Heart right ventricle (tissue), 16 donors: ENCODE data around the gene FKBP4. TPM values are rescaled to one million over a fixed set of nuclear protein-coding genes. Genes with fewer than 3 reads are reported as not detected.
A peak's percentile ranks its signal among the peaks of the same experiment; 100 is the strongest.

ENCODE experiments used
- ATAC-seq, 8 donors: fragments of 200-7000 bp; cut with Tn5 transposase; one replicate each; pipeline ENCODE4 v1.9.1; 2020; ENCODE audit warnings: mild to moderate bottlenecking in 8 of 8, moderate library complexity in 8 of 8, moderate number of reproducible peaks in 1 of 8
- DNase-seq, 2 donors: peaks; one replicate each; pipeline ENCODE4 v3.0.0-alpha.2; 2020
- H3K27ac ChIP-seq, 10 donors: fragments of 200-600 bp; sonication (generic) in 2 of 10; one replicate each; pipeline versions ENCODE4 v1.5.0 to v1.8.0; 2020 to 2022; ENCODE audit warnings: mild to moderate bottlenecking in 3 of 10
- H3K27me3 ChIP-seq, 7 donors: fragments of 200-600 bp; one replicate each; pipeline ENCODE4 v1.8.0; 2021 to 2022; ENCODE audit warnings: mild to moderate bottlenecking in 2 of 7
- H3K36me3 ChIP-seq, 9 donors: fragments of 200-600 bp; sonication (generic) in 1 of 9; one replicate each; pipeline versions ENCODE4 v1.5.0 to v1.8.0; 2020 to 2022; ENCODE audit warnings: mild to moderate bottlenecking in 2 of 9
- H3K4me1 ChIP-seq, 9 donors: fragments of 200-600 bp; sonication (generic) in 1 of 9; one replicate each; pipeline versions ENCODE4 v1.5.0 to v1.8.0; 2020 to 2022; ENCODE audit warnings: mild to moderate bottlenecking in 4 of 9
- H3K4me3 ChIP-seq, 10 donors: fragments of 200-600 bp; sonication (generic) in 2 of 10; one replicate each; pipeline versions ENCODE4 v1.5.0 to v1.8.0; 2020 to 2022; ENCODE audit warnings: mild to moderate bottlenecking in 7 of 10, moderate library complexity in 2 of 10
- H3K9me3 ChIP-seq, 11 donors: fragments of 200-600 bp in 10 of 11; sonication (generic) in 2 of 11; one replicate each; pipeline versions ENCODE4 v1.5.0 to v1.8.0; 2013 to 2022; ENCODE audit warnings: mild to moderate bottlenecking in 2 of 11, control low read depth in 1 of 11, moderate library complexity in 1 of 11
- CTCF ChIP-seq, 9 donors: fragments of 200-600 bp; sonication (generic) in 2 of 9; IDR thresholded peaks; one replicate each; pipeline versions ENCODE4 v1.5.0 to v1.8.0; 2021 to 2022; ENCODE audit warnings: antibody characterized with exemption in 9 of 9, mild to moderate bottlenecking in 5 of 9, moderate library complexity in 1 of 9
- WGBS, 2 donors: extraction: QIAGEN DNeasy Blood & Tissue Kit; methylation state at CpG; one replicate each; pipeline ENCODE4 v1.1.7; 2013; ENCODE audit warnings: inconsistent platforms in 1 of 2; 5-methylcytosine and 5-hydroxymethylcytosine counted together
- intact Hi-C, 10 donors: fragments of 100-400 bp; cut with DNase I; formaldehyde crosslinking; loops; one replicate each; pipeline versions ENCODE4 v1.11.1 to v1.14.2; 2022
- polyA plus RNA-seq, 2 donors: library from polyadenylated mRNA; stranded (reverse); fragments of 200-250 nt; gene quantifications; one replicate each; pipeline ENCODE4 v1.2.3, GENCODE V29; 2013
- total RNA-seq, 10 donors: library from RNA; stranded (reverse); fragmentation: NEBNext Ultra II Directional in 3 of 10; extraction: Animal tissue kit (Norgen Biotek cat#: 25700) in 3 of 10; gene quantifications; one replicate each; pipeline versions ENCODE4 v1.2.1 to v1.2.4, GENCODE V29; 2021 to 2023
- donor health status: Arrhythmogenic right ventricular cardiomyopathy.
- donor health status: ischemic (EF 13 %, LVEDD 7.1; RV severe dilation, severe dysfunction).
- donor health status: healthy with polysubstance abuse.
- donor health status: DM: no; HTN: yes; CAD: no.
- donor health status: DM: no; HTN: no; CAD: no.
- donor health status: ischemic (EF 25% LVEDD 6.9; RV normal size, moderate dysfunction).
- donor health status: ischemic (EF 25% LVEDD 5.7; RV mildly dilated, moderate dysfunction).
- donor health status: healthy.
- donor health status: DM: yes; HTN: yes; CAD: no.
- donor health status: Ischemic cardiomyopathy.
- donor health status: ischemic (EF 35%, LVEDD 5.7; RV mildly dilated, moderate dysfunction).
- donor health status: nonischemic (EF 11% LVEDD 7.7; RV severe dilation, severe dysfunction).
- donor health status: DM: yes; HTN: yes; CAD: no.
- donor health status: PGD.
- donor health status: ischemic (EF 29% LVEDD 5.4; RV normal size, mild dysfunction).
- donor health status: nonischemic (EF 23%, LVEDD 6.1; RV moderate dilation, normal function).

FKBP4 gene
- total and polyA plus RNA-seq, 12 donors, result 18.7 to 65.8 (median 49.1) TPM

DNA sequence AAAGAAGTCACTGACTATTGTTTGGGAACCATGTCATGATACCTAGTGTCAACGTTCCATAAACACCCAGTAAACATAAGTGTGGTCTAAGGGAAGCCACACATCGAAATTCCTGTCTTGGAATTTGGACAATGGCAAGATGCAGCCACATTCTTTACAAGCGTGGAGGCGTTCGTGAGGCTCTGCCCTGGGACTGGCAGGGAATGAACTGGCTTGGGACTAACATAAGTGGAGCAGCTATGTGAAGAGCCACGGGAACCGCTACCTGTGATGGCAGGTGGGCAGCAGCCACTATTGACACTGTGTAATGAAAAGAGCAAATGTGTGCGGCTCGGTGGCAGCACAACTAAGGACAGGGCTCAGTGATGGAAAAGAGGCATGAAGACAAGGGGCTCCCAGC is 50.0 kb downstream of the FKBP4 start:
- intact Hi-C loops, result loop anchor here in 1 of 10 donors (5.0 kb wide), 1 partner anchor 193 kb away; no protein-coding TSS in a partner anchor
- no peaks in the 10 kb centered on the region for H3K27me3 ChIP-seq
- H3K9me3 ChIP-seq, result no peaks in the 10 kb centered on the region
- WGBS, 2 donors, result 86 to 87% methylated on average over 9 of the region's 9 CpGs
- DNase-seq, result no peak
- H3K27ac ChIP-seq, result peak overlapping the region in 5 of 10 donors; percentile 13 to 63 (median 36)
- peaks cover 0 to 15% (median 0%) of the 10 kb centered on the region in 9 donors for H3K4me1 ChIP-seq
- H3K36me3 ChIP-seq, result peaks cover 0 to 23% (median 0%) of the 10 kb centered on the region in 9 donors
- no peak overlapping the region for H3K4me3 ChIP-seq
- ATAC-seq, result no peak
- TF ChIP-seq CTCF (IDR thresholded peaks at IDR 0.05), result no peak

- intact Hi-C loops, result loop anchor here in 1 of 10 donors (5.0 kb wide), 1 partner anchor 192 kb away; no protein-coding TSS in a partner anchor
- DNase-seq (peak; percentile 28 to 50), ATAC-seq (peak; percentile 18 to 87 (median 70))
- no peaks in the 10 kb centered on the region for H3K9me3 ChIP-seq
- peaks cover 0 to 15% (median 0%) of the 10 kb centered on the region in 9 donors for H3K4me1 ChIP-seq
- 36 to 52% methylated on average over 6 of the region's 6 CpGs for WGBS, 2 donors
- H3K4me3 ChIP-seq, result no peak overlapping the region
- TF ChIP-seq CTCF (IDR thresholded peaks at IDR 0.05), result no peak
- H3K27ac ChIP-seq, result peak overlapping the region in 5 of 10 donors; percentile 19 to 63 (median 36)
- H3K27me3 ChIP-seq, result no peaks in the 10 kb centered on the region
- peaks cover 0 to 23% (median 0%) of the 10 kb centered on the region in 9 donors for H3K36me3 ChIP-seq
Observed at GRCh38 chr12:2845280-2845679, 50.5 kb downstream of the FKBP4 start.

DNA sequence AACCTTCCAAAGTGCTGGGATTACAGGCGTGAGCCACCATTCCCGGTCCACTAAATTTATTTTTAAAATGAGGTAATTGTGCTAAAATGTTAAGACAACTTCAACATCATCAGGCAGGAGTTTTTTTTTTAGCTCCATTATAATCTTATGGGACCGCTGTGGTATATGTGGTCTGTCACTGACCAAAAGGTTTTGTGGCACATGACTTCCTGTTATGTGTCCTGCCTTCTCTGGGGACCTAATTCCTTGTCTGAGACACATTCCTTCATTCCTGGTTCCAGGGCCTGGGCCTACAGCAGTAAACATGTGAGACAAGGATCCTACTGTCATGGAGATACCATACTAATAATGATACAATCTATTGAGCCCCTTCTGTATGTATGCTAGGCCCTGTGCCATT is 57.2 kb downstream of the FKBP4 start:
- intact Hi-C loops, result loop anchor here in 8 of 10 donors (5.0 to 10.0 kb wide), 3 partner anchors 93 to 183 kb away; no protein-coding TSS in a partner anchor
- no peak for TF ChIP-seq CTCF (IDR thresholded peaks at IDR 0.05)
- H3K4me1 ChIP-seq, result peaks cover 0 to 5% (median 0%) of the 10 kb centered on the region in 9 donors
- no peak overlapping the region for H3K27ac ChIP-seq
- H3K36me3 ChIP-seq, result peaks cover 0 to 10% (median 0%) of the 10 kb centered on the region in 9 donors
- no peaks in the 10 kb centered on the region for H3K27me3 ChIP-seq
- H3K4me3 ChIP-seq, result no peak overlapping the region
- no peaks in the 10 kb centered on the region for H3K9me3 ChIP-seq
- 86 to 89% methylated on average over 3 of the region's 3 CpGs for WGBS, 2 donors
- ATAC-seq (no peak), DNase-seq (no peak)

DNA sequence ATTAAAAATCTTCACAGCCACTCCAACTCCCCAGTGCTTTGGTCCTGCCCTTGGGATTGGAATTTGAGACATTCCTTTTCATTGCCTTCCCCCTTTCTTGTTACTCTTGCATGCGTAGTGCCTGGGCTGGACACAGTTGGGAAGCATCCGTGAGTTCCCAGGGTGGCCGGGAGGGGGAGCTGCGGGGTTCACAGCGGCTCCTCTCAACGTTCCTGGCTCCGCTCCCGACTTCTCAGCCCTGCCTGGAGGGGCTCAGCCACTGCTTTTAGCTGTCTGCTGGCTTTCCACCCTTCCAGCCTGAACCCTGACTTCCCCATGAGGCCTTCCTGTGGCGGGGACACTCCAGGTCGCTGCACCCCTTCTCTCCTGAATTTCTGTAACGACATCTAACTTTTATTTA is 58.9 kb downstream of the FKBP4 start:
- no peak overlapping the region for H3K4me3 ChIP-seq

More for the DNA sequence above, 58.9 kb downstream of the FKBP4 start:
- Histone ChIP-seq H3K27me3 (no peaks in the 10 kb centered on the region), H3K9me3 (no peaks in the 10 kb centered on the region), H3K4me1 (peaks cover 0 to 5% (median 0%) of the 10 kb centered on the region in 9 donors), H3K36me3 (peaks cover 0 to 13% (median 0%) of the 10 kb centered on the region in 9 donors), H3K27ac (no peak overlapping the region)
- intact Hi-C loops, result loop anchor here in 8 of 10 donors (5.0 to 10.0 kb wide), 3 partner anchors 91 to 181 kb away; no protein-coding TSS in a partner anchor
- peak; percentile 77 to 89 (median 87) for TF ChIP-seq CTCF (IDR thresholded peaks at IDR 0.05)
- DNase-seq (peak; percentile 85), ATAC-seq (peak; percentile 77 to 94 (median 90))
- 16 to 18% methylated on average over 11 of the region's 11 CpGs for WGBS, 2 donors

Other genes with a start within 250 kb of the FKBP4 start
- 10 to 100 TPM; 10.9 to 20.4 (median 13.3) TPM for gene ITFG2, start 17.7 kb downstream of the FKBP4 start, total RNA-seq
- 10 to 100 TPM; 10.4 to 30.3 TPM for gene ITFG2, start 17.7 kb downstream of the FKBP4 start, polyA plus RNA-seq
- gene NRIP2, start 40.1 kb downstream of the FKBP4 start, total RNA-seq, result 1 to 10 TPM; 1.4 to 3.6 (median 2.5) TPM
- 1 to 10 TPM; 2.3 to 4.0 TPM for gene NRIP2, start 40.1 kb downstream of the FKBP4 start, polyA plus RNA-seq
- gene TEX52, start 62.1 kb downstream of the FKBP4 start, total RNA-seq, result not detected
- not detected for gene TEX52, start 62.1 kb downstream of the FKBP4 start, polyA plus RNA-seq
- 10 to 100 TPM in 1 of 10 donors, 1 to 10 TPM in 3, under 1 TPM in 5, not detected in 1; 0.19 to 10.9 (median 0.89) TPM for gene FOXM1, start 82.2 kb downstream of the FKBP4 start, total RNA-seq
- under 1 TPM; 0.14 to 0.44 TPM for gene FOXM1, start 82.2 kb downstream of the FKBP4 start, polyA plus RNA-seq
- gene RHNO1, start 82.3 kb downstream of the FKBP4 start, total RNA-seq, result 10 to 100 TPM in 2 of 10 donors, 1 to 10 TPM in 8; 3.7 to 10.9 (median 7.1) TPM
- gene RHNO1, start 82.3 kb downstream of the FKBP4 start, polyA plus RNA-seq, result 1 to 10 TPM; 2.5 to 5.3 TPM
- 1 to 10 TPM; 4.0 to 7.3 (median 4.6) TPM for gene TULP3, start 95.9 kb downstream of the FKBP4 start, total RNA-seq
- gene TULP3, start 95.9 kb downstream of the FKBP4 start, polyA plus RNA-seq, result 1 to 10 TPM; 5.0 to 5.9 TPM
- 10 to 100 TPM in 6 of 10 donors, 1 to 10 TPM in 4; 4.7 to 37.5 (median 11.4) TPM for gene TEAD4, start 164.4 kb downstream of the FKBP4 start, total RNA-seq
- 10 to 100 TPM in 1 of 2 donors, 1 to 10 TPM in 1; 7.6 to 45.6 TPM for gene TEAD4, start 164.4 kb downstream of the FKBP4 start, polyA plus RNA-seq